HG03439 (cell line): Measurements from ENCODE around the gene SHC4.
"Not testable (repeated sequence)": the region's sequence is repeated elsewhere in the genome, so short reads cannot be mapped to it uniquely, and the experiment has no call there.

Experiments used
- ATAC-seq: cut with Tn5 transposase; IDR thresholded peaks from one replicate; pipeline ENCODE4 v1.9.1; 2021; ENCODE audit warnings: mild to moderate bottlenecking, moderate library complexity; ENCODE audit not compliant: unreplicated experiment

Gene SHC4

DNA sequence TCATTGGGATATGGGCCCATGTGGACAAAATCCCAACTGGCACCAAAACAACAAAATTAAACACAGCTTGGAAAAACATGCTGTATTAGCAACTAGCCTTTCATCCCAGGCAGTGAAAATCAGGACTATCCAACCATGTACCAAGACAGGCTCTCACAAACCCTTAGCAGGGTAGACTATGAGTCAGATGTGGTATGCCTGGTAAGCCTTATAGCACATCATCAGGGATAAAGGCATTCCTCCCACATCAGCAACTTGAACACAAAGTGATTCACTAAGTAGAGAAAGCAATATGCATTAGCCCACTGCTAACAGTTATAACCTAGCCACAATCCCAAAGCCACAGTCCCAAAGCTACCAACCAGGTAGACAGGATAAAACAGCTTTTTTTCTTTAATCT lies 160.9 kb downstream of the SHC4 start:
- ATAC-seq = no peak

DNA sequence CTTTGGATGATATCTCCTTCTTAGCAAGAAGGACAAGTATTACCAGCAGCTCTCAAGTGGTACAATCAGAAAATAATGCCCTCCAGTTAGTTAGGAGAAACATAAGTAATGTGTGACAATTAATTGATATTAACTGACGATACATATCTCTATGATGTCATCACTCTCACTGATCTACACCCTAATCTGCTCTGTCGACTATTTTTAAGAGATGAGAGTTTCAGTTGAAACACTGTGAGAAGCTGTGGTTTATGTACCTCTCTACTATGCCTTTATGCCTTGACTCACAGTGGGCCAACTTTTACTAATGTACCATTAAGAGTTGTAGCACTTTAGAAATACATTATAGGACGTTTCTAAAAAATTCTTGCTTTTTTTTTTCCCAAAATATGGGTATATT lies 161.5 kb downstream of the SHC4 start:
- no peak for ATAC-seq

DNA sequence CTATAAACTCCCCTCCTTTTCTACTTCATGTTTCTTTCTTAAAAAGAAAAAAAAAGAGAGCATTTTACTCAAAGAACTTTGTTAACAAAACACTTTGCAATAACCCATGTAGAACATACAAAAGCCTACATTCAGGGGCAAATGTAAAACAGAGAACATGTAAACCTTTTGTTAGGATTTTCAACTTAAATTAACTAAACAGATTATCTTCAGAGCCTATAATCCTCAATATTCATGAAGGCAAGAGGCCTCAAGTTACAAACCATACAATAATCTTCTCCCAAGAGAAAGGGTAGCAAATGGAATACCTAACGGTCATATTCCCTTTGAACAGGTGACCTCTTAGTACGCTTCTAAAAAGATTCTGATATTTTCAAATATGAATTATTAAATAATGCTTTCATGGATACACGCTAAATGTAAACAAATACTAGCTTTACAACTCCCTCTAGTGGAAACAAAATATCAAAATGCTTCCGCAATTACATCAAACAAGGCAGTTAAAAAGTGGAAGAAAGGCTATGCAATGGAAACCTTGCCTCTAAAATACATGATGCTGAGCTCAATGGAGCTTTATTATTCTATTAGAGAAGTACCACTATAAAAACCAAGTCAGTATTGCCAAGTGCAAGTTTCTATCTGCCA lies 162.8 kb downstream of the SHC4 start:
- no peak for ATAC-seq

DNA sequence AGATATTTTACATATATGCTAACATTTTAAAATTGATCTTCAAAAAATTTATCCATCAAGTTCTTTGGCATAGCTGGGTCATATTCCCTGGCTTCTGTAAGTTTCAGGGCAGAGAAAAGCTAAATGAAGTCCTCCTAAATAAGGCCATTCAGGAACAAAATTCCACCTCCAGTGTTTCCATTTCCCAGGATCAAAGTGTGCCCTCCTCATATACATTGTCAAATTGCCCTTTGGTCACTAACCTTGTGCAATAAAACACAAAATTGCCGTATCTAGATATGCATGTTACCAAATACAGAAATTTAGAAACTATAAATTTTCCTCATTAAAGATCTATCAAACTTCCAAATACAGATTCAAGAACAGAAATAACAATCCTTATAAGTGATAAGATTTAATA lies 163.5 kb downstream of the SHC4 start:
- no peak for ATAC-seq

DNA sequence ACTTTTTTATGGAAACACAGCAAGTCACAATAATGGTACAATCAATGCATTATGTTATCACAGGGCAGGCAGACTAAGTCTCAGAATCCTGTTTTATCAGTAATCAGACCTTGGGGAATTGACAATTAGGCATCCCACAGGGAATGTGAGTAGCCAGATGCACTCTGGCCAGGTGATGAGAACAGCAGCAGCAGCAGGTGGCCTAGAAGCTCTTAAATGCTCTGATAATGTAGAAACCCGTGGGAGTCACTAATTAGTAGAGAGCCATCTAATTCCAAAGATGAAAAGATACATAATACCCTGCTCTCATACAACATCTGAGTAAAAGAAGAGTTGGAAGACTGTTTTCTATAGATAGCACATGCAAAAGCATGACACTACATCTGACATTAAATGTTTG lies 165.4 kb downstream of the SHC4 start:
- ATAC-seq = no peak

DNA sequence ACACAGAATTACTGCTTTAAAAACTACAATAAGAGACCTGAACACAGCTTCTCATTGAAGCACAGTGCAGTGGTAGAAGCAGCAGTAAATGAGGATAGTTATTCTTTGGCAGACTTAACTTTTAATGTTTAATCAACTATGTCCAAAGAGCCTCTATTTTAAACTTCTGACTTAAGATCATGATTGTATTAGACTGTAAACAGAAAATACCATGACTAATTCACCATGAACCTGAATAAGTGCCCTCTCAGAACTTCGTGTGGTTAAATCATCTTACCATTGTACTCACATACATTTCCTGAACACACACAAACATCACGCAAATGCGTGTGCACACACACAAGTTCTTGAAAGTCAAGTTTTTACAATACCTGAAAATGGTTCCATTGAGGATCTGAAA lies 166.8 kb downstream of the SHC4 start:
- ATAC-seq = no peak

DNA sequence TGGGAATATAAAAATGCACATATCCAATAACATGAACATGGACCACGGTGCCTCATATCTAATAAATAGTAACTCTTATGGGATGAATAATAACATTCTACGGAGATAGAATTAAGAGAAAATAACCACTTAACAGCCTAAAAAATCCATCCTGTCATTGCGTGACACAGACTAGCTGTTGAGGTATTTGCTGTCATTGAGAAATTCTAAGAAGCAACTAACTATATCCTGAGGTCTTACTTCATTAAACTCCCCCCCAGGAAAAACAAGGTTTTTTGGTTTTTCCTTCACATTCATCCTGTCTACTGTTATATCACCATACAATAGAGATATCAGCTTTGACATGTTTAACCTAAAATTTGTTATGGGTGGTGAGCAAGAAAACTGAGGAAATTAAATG lies 167.2 kb downstream of the SHC4 start:
- no peak for ATAC-seq

DNA sequence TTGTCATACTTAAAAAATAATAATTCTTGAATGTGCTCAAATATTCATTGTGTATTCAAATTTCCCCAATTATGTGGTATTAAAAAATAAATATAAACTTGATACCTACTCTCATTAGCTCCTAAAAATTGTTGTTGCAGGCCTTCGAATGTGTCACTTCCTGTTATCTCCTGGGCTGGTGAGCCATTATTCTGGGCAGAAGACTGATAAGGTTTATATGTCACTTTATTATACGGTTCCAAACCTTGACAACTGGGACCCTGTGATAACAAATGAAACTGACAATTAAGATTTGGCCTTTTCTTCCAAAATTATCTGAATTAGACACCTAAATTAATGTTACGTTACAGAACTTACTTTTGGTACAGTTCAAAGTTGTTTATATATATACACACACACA lies 167.8 kb downstream of the SHC4 start:
- no peak for ATAC-seq

DNA sequence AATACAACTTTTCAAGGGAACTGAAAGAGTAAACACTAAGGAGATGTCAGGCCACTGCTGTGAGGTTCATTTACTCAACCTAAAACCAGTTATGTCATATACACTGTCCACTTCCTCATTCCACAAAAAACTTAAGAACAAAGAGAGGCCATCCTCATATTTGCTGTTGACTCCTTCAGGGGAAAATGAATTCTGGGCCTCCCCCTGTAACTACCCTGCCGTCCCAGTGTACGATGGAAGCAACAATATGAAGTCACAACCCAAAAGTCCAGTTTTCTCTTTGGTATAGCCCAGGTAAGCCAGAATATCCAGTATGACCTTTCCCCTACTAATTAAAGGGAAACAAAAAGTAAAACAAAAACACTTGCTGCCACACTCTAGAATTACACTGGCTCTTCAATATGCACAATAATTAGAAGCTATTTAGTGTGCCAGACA lies 169.0 kb downstream of the SHC4 start:
- ATAC-seq = peak; percentile 93

DNA sequence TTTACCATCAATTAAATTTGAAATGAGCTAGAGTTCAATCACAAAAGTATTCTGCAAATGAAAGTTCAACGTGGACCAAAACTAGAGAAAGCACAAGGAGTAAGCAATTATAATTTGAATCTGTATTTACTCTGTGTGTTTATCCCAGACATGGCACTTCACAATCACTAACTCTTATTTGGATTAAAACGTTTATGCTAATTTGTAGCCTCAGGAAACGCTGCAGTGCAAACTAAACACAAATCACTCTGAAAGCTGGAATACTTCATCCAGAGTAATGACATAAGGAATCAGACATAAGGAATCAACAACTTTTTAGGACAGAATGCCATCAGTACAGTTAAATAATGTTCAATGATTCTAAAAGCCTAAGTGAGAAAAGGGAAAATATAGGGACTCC lies 171.3 kb downstream of the SHC4 start:
- no peak for ATAC-seq

DNA sequence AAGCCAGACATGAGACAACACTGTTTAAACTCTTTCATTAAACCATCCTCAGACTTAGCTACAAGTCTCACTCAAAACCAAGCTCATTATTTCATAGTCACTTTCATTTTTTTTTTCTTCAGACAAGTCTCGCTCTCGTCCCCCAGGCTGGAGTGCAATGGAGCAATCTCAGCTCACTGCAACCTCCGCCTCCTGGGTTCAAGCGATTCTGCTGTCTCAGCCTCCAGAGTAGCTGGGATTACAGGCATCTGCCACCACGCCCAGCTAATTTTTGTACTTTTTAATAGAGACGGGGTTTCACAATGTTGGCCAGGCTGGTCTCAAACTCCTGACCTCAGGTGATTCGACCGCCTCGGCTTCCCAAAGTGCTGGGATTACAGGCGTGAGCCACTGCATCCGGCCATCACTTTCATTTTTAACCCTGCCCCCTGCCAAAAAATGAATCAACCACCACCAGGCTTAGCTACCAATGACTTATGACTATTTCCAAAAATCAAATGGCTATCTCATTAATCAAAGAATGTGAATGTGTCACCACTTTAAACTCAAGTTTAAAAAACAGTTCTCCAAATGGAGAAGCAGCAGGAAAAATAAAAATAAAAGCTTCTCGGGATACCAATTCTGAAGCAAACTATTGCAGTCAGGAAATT lies 173.1 kb downstream of the SHC4 start:
- ATAC-seq = not testable (repeated sequence)

DNA sequence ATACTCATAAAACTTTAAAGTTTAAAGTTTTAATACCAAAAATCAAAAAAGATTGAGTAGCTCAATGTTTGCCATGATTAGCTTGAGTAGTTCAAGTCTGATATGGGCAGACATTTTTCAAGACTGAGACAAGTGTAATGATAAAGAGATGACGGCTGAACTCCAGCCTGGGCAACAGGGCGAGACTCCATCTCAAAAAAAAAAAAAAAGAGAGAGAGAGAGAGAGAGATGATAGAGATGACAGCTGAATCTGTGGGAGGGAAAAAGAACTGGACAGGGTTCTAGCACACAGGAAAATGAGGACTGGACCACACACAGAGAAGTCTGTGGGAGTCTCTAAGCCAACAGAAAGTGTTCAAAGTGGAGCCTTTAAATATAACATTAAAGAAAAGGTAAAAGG lies 178.0 kb downstream of the SHC4 start:
- ATAC-seq = no peak

DNA sequence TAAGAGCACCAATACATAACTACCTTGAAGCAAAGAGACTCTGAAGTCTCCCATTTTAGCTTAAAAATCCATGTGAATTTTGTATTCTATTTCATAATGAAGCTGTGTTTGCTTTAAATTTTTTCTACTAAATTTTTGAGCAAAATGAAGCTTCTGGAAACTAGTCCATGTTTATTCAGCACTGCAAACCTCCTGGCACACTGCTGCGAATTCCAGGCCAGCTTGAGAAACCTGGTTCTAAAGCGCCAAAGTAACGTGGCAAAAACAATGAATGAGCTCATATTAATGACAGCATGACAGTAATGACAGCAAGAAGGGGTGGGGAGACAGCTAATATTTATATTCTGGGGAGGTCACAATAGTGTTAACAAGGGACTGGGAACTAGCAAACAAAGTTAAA lies 178.5 kb downstream of the SHC4 start:
- ATAC-seq = no peak

DNA sequence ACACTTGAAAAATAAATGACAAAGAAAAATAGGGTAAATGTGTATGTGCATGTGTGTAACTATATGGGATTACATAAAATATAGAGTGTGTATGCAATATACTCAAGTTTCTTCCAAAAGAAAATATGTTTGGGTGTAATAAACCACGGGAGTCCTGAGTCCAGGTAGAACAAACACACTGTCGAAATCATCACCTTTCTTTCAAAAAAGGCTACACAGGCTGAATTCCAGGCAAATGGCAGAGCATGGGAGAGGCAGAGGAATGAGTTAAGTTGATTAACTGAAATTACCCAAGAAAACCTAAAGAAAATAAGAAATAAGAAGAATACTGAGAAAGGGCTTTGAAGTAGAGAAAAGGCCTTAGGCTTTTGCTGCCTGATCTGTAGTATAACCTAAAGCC lies 179.0 kb downstream of the SHC4 start:
- ATAC-seq = no peak

DNA sequence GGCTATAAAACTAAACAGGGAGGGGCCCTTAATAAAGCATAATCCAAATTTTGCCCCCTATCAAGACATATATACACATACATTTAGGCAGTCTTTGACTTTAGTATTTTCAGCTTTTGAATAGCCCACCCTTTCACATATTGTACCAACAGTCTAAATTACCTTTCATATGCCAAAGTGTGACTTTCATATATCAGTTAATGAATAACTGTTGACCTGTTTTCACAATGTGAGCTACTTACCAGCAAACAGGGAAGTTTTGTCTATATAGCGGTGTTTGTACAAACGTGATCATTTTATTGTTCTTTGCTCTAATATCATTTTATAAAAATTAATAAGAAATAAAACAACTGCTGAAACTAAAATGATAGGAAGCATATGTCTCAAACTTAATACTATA lies 180.8 kb downstream of the SHC4 start:
- no peak for ATAC-seq

DNA sequence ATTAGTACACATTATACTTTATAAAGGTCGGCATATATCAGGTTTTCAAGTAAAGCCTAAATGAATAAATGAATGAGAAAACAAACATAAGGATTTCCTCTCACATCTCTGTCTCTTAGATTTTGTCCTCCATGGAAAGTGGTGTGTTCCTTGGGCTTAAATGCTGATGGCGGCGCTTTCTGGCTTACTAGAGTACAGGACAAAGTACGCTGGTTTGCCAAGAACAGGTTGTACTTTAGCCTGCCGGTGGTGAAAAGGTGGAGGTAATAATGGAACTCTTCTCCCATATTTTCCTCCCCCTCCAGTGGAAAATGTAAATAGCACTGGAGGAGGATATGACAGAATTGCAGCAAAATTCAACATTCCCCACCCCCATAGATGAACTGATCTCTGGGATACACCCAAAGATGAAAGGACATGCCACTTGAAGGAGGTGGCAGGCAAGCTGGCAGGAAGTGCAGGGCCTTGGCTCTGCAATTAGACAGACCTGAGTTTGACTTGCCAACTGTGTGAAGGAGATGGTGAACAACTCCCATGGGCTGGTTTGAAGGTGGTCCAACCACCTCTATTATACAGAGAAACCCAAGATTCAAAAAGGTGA lies 182.1 kb downstream of the SHC4 start:
- no peak for ATAC-seq

DNA sequence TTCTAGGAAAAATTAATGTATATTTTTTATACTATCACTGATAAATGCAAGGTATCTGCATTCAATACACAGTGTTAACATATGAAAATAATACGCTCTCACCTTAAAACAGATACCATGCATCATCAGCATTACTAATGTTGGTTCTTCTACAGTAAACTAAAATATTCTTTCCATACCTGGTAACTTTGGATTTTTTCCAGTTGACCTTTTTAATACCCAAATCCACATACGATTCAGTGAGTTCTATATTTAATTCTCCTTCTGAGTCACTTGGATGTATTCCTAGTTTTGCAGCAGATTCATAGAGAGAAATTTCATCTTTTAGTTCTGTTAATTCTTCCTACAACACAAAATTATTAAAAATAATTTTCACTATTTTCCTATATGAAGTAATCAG lies 182.7 kb downstream of the SHC4 start:
- ATAC-seq = no peak

DNA sequence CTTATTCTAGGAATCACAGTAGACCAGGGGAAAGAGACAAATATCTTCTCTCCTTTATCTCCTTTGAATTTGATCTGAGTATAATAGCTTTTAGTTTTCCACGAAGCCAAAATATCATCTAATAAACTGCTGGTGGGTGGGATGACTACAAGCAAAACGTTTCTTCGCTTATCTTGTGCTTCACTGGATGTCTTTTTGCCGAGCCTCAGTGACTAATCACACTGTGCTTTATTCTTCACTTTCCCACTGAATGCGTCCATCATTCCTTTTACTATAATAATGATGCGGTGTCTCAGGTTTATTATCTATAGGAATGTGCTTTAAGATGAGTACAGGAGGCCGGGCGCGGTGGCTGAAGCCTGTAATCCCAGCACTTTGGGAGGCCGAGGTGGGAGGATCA lies 185.4 kb downstream of the SHC4 start:
- no peak for ATAC-seq

DNA sequence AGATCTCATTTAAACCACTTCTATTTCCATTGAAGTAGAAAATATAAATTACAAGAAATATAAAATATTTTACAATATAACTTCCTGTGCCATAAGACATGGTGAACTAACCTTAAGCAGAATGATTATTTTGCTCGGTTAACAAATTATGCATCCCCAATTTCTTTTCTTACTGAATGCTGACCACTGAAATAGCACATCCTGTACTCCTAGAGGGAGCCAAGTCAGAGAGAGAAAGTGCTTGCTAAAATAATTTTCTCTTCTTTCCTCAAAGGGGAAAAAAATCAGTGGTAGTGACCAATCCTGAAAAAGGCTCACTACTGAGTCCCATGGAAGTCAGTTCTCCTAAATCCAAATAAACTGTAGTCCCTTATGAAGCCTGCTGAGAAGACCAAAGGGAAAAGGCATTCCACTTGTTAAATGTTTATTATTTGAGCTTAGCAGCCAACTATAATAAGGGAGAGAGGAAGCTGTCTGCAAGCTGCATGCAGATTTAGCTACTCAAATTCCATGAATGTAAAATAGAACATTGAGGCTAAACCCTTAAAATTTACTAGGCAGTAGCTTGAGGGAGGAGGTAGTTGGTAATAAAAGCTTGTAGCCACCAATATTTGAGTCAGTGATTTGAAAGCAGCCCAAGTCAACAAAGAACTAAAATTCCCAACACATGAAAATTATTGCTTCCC lies 185.9 kb downstream of the SHC4 start:
- no peak for ATAC-seq

DNA sequence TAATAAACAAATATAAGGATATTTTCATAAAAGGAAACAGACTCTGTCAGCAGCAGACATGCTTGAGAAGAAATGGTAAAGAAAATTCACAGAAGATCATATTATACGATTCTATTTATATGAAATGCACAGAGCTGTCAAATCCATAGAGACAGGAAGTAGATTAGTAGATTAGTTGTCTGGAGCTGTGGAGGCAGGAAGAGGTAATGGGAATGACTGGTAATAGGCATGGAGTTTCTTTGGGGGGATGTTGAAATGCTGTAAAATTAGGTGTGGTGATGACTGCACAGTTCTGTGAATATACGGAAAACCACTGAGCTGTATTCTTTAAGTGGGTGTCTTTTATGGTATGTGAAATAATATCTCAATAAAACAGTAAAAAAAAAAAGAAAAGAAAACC lies 188.2 kb downstream of the SHC4 start:
- no peak for ATAC-seq

DNA sequence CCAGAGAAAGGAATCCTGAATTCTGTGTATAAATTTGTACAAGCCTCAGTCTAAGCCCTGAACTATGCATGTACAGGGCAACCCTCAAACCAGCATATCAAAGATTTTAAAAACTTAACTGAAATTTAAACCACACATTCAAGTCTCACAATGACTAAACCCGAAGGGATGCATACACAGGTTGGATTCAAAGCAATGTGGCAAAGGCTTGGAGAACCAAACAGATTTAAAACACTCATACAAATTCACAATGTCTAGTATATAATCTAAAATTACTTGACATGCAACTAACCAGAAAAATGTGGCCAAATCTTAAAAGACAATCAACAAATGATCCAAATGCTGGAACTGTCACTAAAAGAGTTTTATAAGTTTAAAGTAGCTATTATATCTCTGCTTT lies 189.2 kb downstream of the SHC4 start:
- no peak for ATAC-seq
